Pancreas (tissue), 10 donors: ENCODE data around the gene ZNF576. TPM values are rescaled to one million over a fixed set of nuclear protein-coding genes. Genes with fewer than 3 reads are reported as not detected.

Experiments
- ATAC-seq, 4 donors: fragments of 200-7000 bp; cut with Tn5 transposase; one replicate each; pipeline versions ENCODE4 v1.8.0 to v1.9.1; 2020; ENCODE audit warnings: mild to moderate bottlenecking in 4 of 4, moderate library complexity in 4 of 4
- DNase-seq, 6 donors: peaks; one replicate each; pipeline ENCODE4 v3.0.0-alpha.2; 2020
- FAIRE-seq: peaks from 2 replicates; lab custom pipeline; 2012; peaks lifted over from hg19 to GRCh38; lab: Jason Lieb, UNC
- H3K27ac ChIP-seq, 4 donors: fragments of 200-600 bp; sonication (generic); 1 replicate in 3 of 4; 2 replicates in 1 of 4; pipeline versions ENCODE4 v1.5.0 to v1.8.0; 2020
- H3K27me3 ChIP-seq, 4 donors: fragments of 200-600 bp; one replicate each; pipeline ENCODE4 v1.8.0; 2021
- H3K36me3 ChIP-seq, 3 donors: fragments of 200-600 bp; sonication (generic) in 1 of 3; one replicate each; pipeline versions ENCODE4 v1.5.0 to v1.8.0; 2020 to 2021
- H3K4me1 ChIP-seq, 3 donors: fragments of 200-600 bp; one replicate each; pipeline ENCODE4 v1.8.0; 2021
- H3K4me3 ChIP-seq, 4 donors: fragments of 200-600 bp; sonication (generic) in 2 of 4; one replicate each; pipeline versions ENCODE4 v1.5.0 to v1.8.0; 2020 to 2021
- H3K9me3 ChIP-seq, 4 donors: fragments of 200-600 bp; one replicate each; pipeline ENCODE4 v1.8.0; 2021
- CTCF ChIP-seq, 4 donors: fragments of 200-600 bp; sonication (generic) in 3 of 4; IDR thresholded peaks; one replicate each; pipeline versions ENCODE4 v1.5.0 to v1.8.0; 2021; ENCODE audit warnings: antibody characterized with exemption in 4 of 4
- WGBS, 2 donors: extraction: QIAGEN DNeasy Blood & Tissue Kit; methylation state at CpG; one replicate each; pipeline ENCODE4 v1.1.7; 2013; 5-methylcytosine and 5-hydroxymethylcytosine counted together
- intact Hi-C, 3 donors: fragments of 100-400 bp; cut with DNase I; formaldehyde crosslinking; loops; one replicate each; pipeline versions ENCODE4 v1.11.1 to v1.14.2; 2022
- polyA plus RNA-seq, 2 donors: library from polyadenylated mRNA; stranded (reverse); fragments of 200-250 nt; gene quantifications; one replicate each; pipeline ENCODE4 v1.2.3, GENCODE V29; 2013
- total RNA-seq, 6 donors: library from RNA; stranded (reverse); fragmentation: NEBNext Ultra II Directional in 4 of 6; extraction: Animal tissue kit (Norgen Biotek cat#: 25700) in 4 of 6; gene quantifications; one replicate each; pipeline versions ENCODE4 v1.2.1 to v1.2.4, GENCODE V29; 2021 to 2023
- donor health status: healthy with polysubstance abuse.
- donor health status: DM: no; HTN: no; CAD: no; lungs with moderate emphysema.
- donor health status: DM: no; HTN: no; CAD: no.
- donor health status: control.
- donor health status: control.
- donor health status: Bipolar disorder and iron deficiency.
- donor health status: DM: yes; HTN: yes; CAD: no.
- donor health status: DM: no; HTN: no; CAD: no.
- donor health status: DM: no; HTN: no; CAD: no.
- donor health status: DM: yes; HTN: yes; CAD: no.

Gene ZNF576
- total and polyA plus RNA-seq, 8 donors: 5.2 to 8.6 (median 6.7) TPM

DNA sequence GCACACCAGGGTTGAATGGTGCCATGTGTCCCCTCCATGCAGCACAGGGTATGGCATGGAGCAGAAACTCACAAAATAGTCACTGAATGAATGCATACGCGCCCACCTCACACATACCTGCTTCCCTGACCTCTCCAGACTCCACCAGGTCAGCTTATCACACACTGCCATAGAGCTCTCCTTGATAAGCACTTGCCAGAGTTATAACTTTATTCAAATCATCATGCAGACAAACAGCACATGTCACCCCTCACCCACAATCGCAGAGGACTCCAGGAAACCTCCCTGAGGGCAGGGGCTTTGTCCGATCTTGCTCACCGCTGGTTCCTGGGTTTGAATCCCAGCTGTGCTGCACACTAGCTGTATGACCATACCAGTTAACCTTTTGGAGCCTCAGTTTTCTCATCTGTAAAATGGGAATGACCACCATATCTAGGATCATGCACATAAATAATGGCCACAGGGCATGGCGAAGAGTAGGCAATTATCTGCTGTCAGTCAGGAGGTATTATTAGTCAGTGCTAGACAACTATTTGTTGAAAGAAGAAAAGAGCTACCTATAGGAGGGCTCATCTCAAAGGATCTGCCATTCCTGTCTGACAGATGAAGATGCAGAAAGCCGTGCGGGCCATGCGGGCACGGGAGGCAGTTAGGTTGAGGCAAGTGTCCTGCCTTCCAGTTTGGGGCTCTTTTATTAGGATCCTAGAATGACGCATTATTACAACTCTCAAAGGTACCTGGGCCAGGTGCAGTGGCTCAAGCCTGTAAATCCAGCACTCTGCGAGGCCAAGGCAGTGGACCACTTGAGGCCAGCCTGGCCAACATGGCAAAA is 35.0 kb upstream of the ZNF576 start:
- Histone ChIP-seq H3K9me3 (no peaks in the 10 kb centered on the region), H3K27ac (no peak overlapping the region), H3K27me3 (no peaks in the 10 kb centered on the region), H3K4me3 (no peak overlapping the region), H3K36me3 (no peaks in the 10 kb centered on the region), H3K4me1 (no peaks in the 10 kb centered on the region)
- intact Hi-C loops: no loop called here
- DNase-seq: no peak
- FAIRE-seq: no peak
- WGBS, 2 donors: 91 to 92% methylated on average over 12 of the region's 12 CpGs
- ATAC-seq: no peak
- no peak for TF ChIP-seq CTCF (IDR thresholded peaks at IDR 0.05)

- Histone ChIP-seq H3K36me3 (no peaks in the 10 kb centered on the region), H3K4me1 (no peaks in the 10 kb centered on the region), H3K27ac (peak overlapping the region in 2 of 4 donors; percentile 11 to 42), H3K9me3 (no peaks in the 10 kb centered on the region), H3K27me3 (no peaks in the 10 kb centered on the region), H3K4me3 (no peak overlapping the region)
- intact Hi-C loops: no loop called here
- ATAC-seq: peak in 1 of 4 donors; percentile 6
- 93 to 96% methylated on average over 6 of the region's 6 CpGs for WGBS, 2 donors
- TF ChIP-seq CTCF (IDR thresholded peaks at IDR 0.05): no peak
- FAIRE-seq: no peak
- DNase-seq: no peak
Observed at GRCh38 chr19:43562226-43562697, 34.1 kb upstream of the ZNF576 start.

GRCh38 chr19:43562698-43563241 is 33.6 kb upstream of the ZNF576 start:
- peak in 3 of 4 donors; percentile 80 to 87 (median 86) for ATAC-seq
- no peak for TF ChIP-seq CTCF (IDR thresholded peaks at IDR 0.05)
- WGBS, 2 donors: 76 to 82% methylated on average over 14 of the region's 14 CpGs
- peak in 3 of 6 donors; percentile 46 to 71 (median 66) for DNase-seq
- Histone ChIP-seq H3K27me3 (no peaks in the 10 kb centered on the region), H3K4me1 (no peaks in the 10 kb centered on the region), H3K27ac (peak overlapping the region in 2 of 4 donors; percentile 39 to 42), H3K4me3 (no peak overlapping the region), H3K36me3 (no peaks in the 10 kb centered on the region), H3K9me3 (no peaks in the 10 kb centered on the region)
- intact Hi-C loops: no loop called here
- no peak for FAIRE-seq

DNA sequence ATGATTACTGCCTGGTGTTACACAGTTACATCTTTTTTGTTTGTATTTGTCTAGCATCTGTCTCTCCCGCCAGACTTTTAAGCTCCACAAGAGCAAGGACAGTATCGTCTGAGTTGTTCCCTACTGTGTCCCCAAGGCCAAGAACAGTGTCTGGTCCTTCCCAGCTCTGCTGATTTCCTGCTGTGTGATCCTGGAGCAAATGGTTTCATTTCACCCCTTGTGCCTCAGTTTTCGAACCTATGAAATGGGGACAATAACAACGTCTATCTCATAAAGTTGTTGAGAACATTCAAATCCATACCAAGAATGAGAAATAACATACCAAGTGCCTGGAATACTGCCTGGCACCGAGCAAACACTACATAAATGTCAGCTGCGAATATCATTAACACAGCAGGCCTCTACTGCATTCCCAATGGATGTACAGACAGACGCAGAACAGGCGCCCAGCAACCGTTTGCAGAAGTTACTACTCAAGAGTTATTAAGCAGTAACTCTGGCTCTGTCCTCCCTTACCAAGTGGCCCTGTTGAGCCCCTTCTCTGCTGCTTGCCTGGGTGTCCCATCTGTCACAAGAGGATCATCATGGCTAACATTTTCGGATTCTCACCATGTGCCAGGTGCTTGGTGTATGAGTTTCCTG is 32.5 kb upstream of the ZNF576 start:
- no peak for TF ChIP-seq CTCF (IDR thresholded peaks at IDR 0.05)
- DNase-seq: no peak
- Histone ChIP-seq H3K27ac (no peak overlapping the region), H3K36me3 (no peaks in the 10 kb centered on the region), H3K4me1 (no peaks in the 10 kb centered on the region), H3K4me3 (no peak overlapping the region), H3K27me3 (no peaks in the 10 kb centered on the region), H3K9me3 (no peaks in the 10 kb centered on the region)
- intact Hi-C loops: no loop called here
- ATAC-seq: no peak
- FAIRE-seq: no peak
- 88 to 89% methylated on average over 10 of the region's 10 CpGs for WGBS, 2 donors
